Pancreas (tissue), 10 donors: Measurements from ENCODE around the gene PACRG. TPM values are rescaled to one million over a fixed set of nuclear protein-coding genes. Genes with fewer than 3 reads are reported as not detected.

Experiments used
- ATAC-seq, 4 donors: fragments of 200-7000 bp; cut with Tn5 transposase; one replicate each; pipeline versions ENCODE4 v1.8.0 to v1.9.1; 2020; ENCODE audit warnings: mild to moderate bottlenecking in 4 of 4, moderate library complexity in 4 of 4
- DNase-seq, 6 donors: peaks; one replicate each; pipeline ENCODE4 v3.0.0-alpha.2; 2020
- FAIRE-seq: peaks from 2 replicates; lab custom pipeline; 2012; peaks lifted over from hg19 to GRCh38; lab: Jason Lieb, UNC
- H3K27ac ChIP-seq, 4 donors: fragments of 200-600 bp; sonication (generic); 1 replicate in 3 of 4; 2 replicates in 1 of 4; pipeline versions ENCODE4 v1.5.0 to v1.8.0; 2020
- H3K27me3 ChIP-seq, 4 donors: fragments of 200-600 bp; one replicate each; pipeline ENCODE4 v1.8.0; 2021
- H3K36me3 ChIP-seq, 3 donors: fragments of 200-600 bp; sonication (generic) in 1 of 3; one replicate each; pipeline versions ENCODE4 v1.5.0 to v1.8.0; 2020 to 2021
- H3K4me1 ChIP-seq, 3 donors: fragments of 200-600 bp; one replicate each; pipeline ENCODE4 v1.8.0; 2021
- H3K4me3 ChIP-seq, 4 donors: fragments of 200-600 bp; sonication (generic) in 2 of 4; one replicate each; pipeline versions ENCODE4 v1.5.0 to v1.8.0; 2020 to 2021
- H3K9me3 ChIP-seq, 4 donors: fragments of 200-600 bp; one replicate each; pipeline ENCODE4 v1.8.0; 2021
- WGBS, 2 donors: extraction: QIAGEN DNeasy Blood & Tissue Kit; methylation state at CpG; one replicate each; pipeline ENCODE4 v1.1.7; 2013; 5-methylcytosine and 5-hydroxymethylcytosine counted together
- intact Hi-C, 3 donors: fragments of 100-400 bp; cut with DNase I; formaldehyde crosslinking; loops; one replicate each; pipeline versions ENCODE4 v1.11.1 to v1.14.2; 2022
- polyA plus RNA-seq, 2 donors: library from polyadenylated mRNA; stranded (reverse); fragments of 200-250 nt; gene quantifications; one replicate each; pipeline ENCODE4 v1.2.3, GENCODE V29; 2013
- total RNA-seq, 6 donors: library from RNA; stranded (reverse); fragmentation: NEBNext Ultra II Directional in 4 of 6; extraction: Animal tissue kit (Norgen Biotek cat#: 25700) in 4 of 6; gene quantifications; one replicate each; pipeline versions ENCODE4 v1.2.1 to v1.2.4, GENCODE V29; 2021 to 2023
- TF ChIP-seq, protein P1 (sequence below), 4 donors: fragments of 200-600 bp; sonication (generic) in 3 of 4; IDR thresholded peaks; one replicate each; pipeline versions ENCODE4 v1.5.0 to v1.8.0; 2021; ENCODE audit warnings: antibody characterized with exemption in 4 of 4
- donor health status: healthy with polysubstance abuse.
- donor health status: DM: no; HTN: no; CAD: no; lungs with moderate emphysema.
- donor health status: DM: no; HTN: no; CAD: no.
- donor health status: control.
- donor health status: control.
- donor health status: Bipolar disorder and iron deficiency.
- donor health status: DM: yes; HTN: yes; CAD: no.
- donor health status: DM: no; HTN: no; CAD: no.
- donor health status: DM: no; HTN: no; CAD: no.
- donor health status: DM: yes; HTN: yes; CAD: no.

The PACRG gene
- total and polyA plus RNA-seq, 8 donors = 2.5 to 7.1 (median 3.5) TPM

DNA sequence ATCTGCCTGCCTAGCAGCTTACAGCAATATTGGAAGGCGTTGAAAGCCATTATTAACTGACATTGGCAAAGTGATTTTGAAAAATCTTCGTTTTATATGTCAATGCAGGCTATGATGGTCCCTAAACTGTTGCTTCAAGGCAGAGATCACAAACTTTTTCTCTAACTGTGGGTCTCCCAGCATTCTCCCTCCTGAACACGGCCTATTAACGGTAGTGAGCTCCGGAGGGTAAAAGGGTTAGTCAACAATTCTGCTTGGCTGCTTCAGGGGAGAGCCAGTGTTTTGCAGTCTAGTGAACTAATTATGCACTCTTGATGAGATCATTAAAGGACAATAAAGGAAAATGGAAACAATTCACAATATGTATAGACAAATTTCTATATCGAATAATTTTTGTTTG is 424.9 kb downstream of the PACRG start:
- TF ChIP-seq, protein P1, sequence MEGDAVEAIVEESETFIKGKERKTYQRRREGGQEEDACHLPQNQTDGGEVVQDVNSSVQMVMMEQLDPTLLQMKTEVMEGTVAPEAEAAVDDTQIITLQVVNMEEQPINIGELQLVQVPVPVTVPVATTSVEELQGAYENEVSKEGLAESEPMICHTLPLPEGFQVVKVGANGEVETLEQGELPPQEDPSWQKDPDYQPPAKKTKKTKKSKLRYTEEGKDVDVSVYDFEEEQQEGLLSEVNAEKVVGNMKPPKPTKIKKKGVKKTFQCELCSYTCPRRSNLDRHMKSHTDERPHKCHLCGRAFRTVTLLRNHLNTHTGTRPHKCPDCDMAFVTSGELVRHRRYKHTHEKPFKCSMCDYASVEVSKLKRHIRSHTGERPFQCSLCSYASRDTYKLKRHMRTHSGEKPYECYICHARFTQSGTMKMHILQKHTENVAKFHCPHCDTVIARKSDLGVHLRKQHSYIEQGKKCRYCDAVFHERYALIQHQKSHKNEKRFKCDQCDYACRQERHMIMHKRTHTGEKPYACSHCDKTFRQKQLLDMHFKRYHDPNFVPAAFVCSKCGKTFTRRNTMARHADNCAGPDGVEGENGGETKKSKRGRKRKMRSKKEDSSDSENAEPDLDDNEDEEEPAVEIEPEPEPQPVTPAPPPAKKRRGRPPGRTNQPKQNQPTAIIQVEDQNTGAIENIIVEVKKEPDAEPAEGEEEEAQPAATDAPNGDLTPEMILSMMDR (IDR thresholded peaks at IDR 0.05) = no peak
- ATAC-seq (no peak), FAIRE-seq (no peak), DNase-seq (no peak)
- H3K9me3 ChIP-seq = no peaks in the 10 kb centered on the region
- WGBS, 2 donors = 86 to 92% methylated on average over 6 of the region's 6 CpGs
- H3K27ac ChIP-seq = no peak overlapping the region
- no peaks in the 10 kb centered on the region for H3K36me3 ChIP-seq
- no peaks in the 10 kb centered on the region for H3K27me3 ChIP-seq
- intact Hi-C loops = no loop called here
- no peak overlapping the region for H3K4me3 ChIP-seq
- no peaks in the 10 kb centered on the region for H3K4me1 ChIP-seq

DNA sequence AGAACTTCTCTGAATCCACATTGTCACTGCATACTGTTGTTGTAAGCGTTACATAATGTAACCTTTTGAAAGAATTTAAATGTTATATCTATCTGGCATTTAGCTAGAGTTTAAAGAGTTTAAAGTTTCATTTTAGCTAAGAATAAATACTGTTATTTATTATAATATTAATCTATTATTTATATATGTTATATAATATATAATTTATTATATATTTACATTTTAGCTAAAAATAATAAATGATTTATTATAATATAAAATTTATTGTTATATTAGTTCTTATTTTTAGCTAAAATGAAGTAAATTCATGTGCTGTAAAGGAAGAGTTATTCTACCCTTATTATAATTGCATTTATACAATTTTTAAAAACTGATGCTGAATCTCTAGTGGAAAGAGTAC is 431.3 kb downstream of the PACRG start:
- 82 to 88% methylated on average over 1 of the region's 1 CpG for WGBS, 2 donors
- intact Hi-C loops = no loop called here

DNA sequence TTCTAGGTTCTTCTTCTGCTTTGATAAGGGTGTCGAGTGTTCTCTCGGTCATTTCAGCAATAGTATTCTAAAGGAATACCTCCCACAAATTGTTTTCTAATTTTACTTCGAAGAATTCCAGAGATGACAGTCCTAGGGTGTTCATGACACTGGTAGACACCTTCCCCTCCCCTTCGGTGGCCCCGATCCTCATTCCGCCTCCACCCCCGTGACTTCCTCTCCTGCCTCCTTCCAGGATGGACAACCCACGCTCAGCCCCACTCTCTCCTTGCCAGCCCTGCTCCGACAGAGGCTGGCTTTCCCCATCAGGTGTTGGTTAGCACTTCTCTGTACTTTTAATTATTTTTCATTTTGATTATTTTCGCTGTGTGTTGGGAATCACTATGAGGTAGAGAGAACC is 431.9 kb downstream of the PACRG start:
- DNase-seq = no peak
- WGBS, 2 donors = 77 to 81% methylated on average over 10 of the region's 10 CpGs
- H3K9me3 ChIP-seq = no peaks in the 10 kb centered on the region
- no peak for FAIRE-seq
- intact Hi-C loops = no loop called here
- H3K4me3 ChIP-seq = no peak overlapping the region
- no peak overlapping the region for H3K27ac ChIP-seq
- H3K36me3 ChIP-seq = no peaks in the 10 kb centered on the region
- ATAC-seq = no peak
- H3K4me1 ChIP-seq = no peaks in the 10 kb centered on the region
- TF ChIP-seq, protein P1 (IDR thresholded peaks at IDR 0.05) = no peak
- H3K27me3 ChIP-seq = no peaks in the 10 kb centered on the region

More for the DNA sequence above, 431.3 kb downstream of the PACRG start:
- ATAC-seq = no peak
- Histone ChIP-seq H3K4me1 (no peaks in the 10 kb centered on the region), H3K27me3 (no peaks in the 10 kb centered on the region), H3K9me3 (no peaks in the 10 kb centered on the region), H3K27ac (no peak overlapping the region), H3K4me3 (no peak overlapping the region), H3K36me3 (no peaks in the 10 kb centered on the region)
- FAIRE-seq = no peak
- TF ChIP-seq, protein P1 (IDR thresholded peaks at IDR 0.05) = no peak
- no peak for DNase-seq

DNA sequence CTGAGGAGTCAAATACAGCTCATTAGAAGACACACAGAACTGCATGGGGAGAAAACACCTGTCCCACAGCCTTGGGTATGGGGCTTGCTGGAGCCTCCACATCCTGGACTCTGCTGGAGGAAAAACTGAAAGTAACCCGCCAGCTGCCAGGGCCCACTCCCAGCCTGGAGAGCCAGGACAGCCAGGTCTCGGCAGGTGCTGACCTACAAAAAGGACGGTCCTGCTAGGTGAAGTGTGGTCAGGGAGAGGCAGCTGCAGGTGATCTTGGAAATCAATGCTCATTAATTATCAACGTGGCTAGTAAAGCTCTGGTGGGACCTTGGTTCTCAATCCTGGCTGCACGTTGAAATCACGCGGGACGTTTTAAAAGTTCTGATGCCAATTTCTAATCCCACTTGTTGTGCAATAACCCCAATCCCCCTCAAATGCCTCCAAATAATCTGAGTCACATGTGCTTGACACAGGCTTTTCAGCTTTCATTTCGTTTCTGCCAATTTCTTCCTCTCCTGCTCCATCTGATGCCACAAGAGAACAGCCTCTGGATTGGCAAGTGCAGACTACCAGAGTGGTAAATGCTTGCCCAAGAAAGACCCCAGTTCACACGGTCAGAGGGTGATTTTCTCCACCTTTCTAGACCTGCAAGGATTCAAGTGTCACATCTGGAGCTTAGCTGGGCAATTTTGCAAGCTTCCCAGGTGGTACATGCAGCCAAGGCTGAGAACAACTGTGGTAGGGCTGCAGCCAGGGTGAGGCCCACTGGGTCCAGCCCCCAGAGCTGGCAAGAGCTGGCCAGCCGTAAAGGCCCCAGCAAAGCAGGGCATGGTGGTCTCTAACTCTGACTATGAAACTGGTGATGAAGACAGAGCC is 434.5 kb downstream of the PACRG start:
- H3K27ac ChIP-seq = no peak overlapping the region
- TF ChIP-seq, protein P1 (IDR thresholded peaks at IDR 0.05) = no peak
- no peaks in the 10 kb centered on the region for H3K9me3 ChIP-seq
- H3K4me1 ChIP-seq = no peaks in the 10 kb centered on the region
- H3K27me3 ChIP-seq = no peaks in the 10 kb centered on the region
- intact Hi-C loops = no loop called here
- FAIRE-seq (no peak), ATAC-seq (no peak), DNase-seq (no peak)
- WGBS, 2 donors = 55 to 61% methylated on average over 11 of the region's 11 CpGs
- H3K4me3 ChIP-seq = no peak overlapping the region
- H3K36me3 ChIP-seq = no peaks in the 10 kb centered on the region

DNA sequence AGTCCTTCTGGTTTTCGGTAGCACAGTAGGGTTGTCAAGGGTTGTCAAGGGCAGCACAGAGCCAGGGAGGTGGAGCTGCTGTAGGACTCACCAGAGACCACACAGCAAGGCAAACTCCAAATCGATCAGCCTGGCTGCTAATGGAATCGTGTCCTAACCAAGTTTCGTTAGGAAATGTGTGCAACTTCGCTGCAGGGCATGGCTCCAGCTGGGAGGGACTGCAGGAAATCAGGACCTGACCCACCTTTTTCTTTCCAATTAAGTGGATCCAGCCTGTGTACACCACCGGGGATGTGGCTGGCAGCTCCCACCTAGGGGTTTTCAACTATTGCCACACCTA is 435.1 kb downstream of the PACRG start:
- H3K36me3 ChIP-seq = no peaks in the 10 kb centered on the region
- H3K4me1 ChIP-seq = no peaks in the 10 kb centered on the region
- ATAC-seq = no peak
- H3K27me3 ChIP-seq = no peaks in the 10 kb centered on the region
- H3K27ac ChIP-seq = no peak overlapping the region
- H3K9me3 ChIP-seq = no peaks in the 10 kb centered on the region
- intact Hi-C loops = no loop called here
- no peak overlapping the region for H3K4me3 ChIP-seq
- WGBS, 2 donors = 71 to 72% methylated on average over 6 of the region's 6 CpGs
- FAIRE-seq = no peak
- DNase-seq = no peak
- TF ChIP-seq, protein P1 (IDR thresholded peaks at IDR 0.05) = no peak
